ENCODE measurements around the gene ABLIM1. TPM values are rescaled to one million over a fixed set of nuclear protein-coding genes. Genes with fewer than 3 reads are reported as not detected.

Gene ABLIM1
- total and polyA plus RNA-seq, 2 experiments from 2014 or later, result 21.9 to 45.1 TPM

DNA sequence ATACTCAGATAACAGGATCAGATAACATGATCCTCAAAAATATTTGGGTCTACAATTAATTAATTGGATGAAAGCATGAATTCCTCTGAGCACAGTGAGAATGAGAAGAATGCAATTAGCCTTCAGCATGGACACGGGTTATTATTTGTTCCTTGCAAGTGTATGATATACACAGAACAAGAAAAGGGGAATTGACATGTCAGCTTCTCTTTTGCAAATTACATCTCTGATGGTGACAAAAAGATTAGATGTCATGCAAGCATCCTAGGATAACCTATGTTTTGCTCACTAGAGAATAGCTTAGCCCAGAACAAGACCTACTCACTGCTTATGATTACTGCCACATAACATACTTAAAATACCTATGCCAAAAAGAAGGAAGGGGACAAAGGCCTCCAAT lies 120.3 kb downstream of the ABLIM1 start (continued):
- TF ChIP-seq, protein P1, sequence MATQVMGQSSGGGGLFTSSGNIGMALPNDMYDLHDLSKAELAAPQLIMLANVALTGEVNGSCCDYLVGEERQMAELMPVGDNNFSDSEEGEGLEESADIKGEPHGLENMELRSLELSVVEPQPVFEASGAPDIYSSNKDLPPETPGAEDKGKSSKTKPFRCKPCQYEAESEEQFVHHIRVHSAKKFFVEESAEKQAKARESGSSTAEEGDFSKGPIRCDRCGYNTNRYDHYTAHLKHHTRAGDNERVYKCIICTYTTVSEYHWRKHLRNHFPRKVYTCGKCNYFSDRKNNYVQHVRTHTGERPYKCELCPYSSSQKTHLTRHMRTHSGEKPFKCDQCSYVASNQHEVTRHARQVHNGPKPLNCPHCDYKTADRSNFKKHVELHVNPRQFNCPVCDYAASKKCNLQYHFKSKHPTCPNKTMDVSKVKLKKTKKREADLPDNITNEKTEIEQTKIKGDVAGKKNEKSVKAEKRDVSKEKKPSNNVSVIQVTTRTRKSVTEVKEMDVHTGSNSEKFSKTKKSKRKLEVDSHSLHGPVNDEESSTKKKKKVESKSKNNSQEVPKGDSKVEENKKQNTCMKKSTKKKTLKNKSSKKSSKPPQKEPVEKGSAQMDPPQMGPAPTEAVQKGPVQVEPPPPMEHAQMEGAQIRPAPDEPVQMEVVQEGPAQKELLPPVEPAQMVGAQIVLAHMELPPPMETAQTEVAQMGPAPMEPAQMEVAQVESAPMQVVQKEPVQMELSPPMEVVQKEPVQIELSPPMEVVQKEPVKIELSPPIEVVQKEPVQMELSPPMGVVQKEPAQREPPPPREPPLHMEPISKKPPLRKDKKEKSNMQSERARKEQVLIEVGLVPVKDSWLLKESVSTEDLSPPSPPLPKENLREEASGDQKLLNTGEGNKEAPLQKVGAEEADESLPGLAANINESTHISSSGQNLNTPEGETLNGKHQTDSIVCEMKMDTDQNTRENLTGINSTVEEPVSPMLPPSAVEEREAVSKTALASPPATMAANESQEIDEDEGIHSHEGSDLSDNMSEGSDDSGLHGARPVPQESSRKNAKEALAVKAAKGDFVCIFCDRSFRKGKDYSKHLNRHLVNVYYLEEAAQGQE (IDR thresholded peaks at IDR 0.05; ENCODE audit: unreplicated experiment), result no peak
- TF ChIP-seq, protein P2, sequence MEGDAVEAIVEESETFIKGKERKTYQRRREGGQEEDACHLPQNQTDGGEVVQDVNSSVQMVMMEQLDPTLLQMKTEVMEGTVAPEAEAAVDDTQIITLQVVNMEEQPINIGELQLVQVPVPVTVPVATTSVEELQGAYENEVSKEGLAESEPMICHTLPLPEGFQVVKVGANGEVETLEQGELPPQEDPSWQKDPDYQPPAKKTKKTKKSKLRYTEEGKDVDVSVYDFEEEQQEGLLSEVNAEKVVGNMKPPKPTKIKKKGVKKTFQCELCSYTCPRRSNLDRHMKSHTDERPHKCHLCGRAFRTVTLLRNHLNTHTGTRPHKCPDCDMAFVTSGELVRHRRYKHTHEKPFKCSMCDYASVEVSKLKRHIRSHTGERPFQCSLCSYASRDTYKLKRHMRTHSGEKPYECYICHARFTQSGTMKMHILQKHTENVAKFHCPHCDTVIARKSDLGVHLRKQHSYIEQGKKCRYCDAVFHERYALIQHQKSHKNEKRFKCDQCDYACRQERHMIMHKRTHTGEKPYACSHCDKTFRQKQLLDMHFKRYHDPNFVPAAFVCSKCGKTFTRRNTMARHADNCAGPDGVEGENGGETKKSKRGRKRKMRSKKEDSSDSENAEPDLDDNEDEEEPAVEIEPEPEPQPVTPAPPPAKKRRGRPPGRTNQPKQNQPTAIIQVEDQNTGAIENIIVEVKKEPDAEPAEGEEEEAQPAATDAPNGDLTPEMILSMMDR (conservative IDR thresholded peaks at IDR 0.05; ENCODE audit: low read depth in 2 of 2), result no peak
- TF ChIP-seq ZNF331 (CRISPR knock-in tag; IDR thresholded peaks at IDR 0.05; ENCODE audit: low read depth), result no peak
- TF ChIP-seq, protein P3, sequence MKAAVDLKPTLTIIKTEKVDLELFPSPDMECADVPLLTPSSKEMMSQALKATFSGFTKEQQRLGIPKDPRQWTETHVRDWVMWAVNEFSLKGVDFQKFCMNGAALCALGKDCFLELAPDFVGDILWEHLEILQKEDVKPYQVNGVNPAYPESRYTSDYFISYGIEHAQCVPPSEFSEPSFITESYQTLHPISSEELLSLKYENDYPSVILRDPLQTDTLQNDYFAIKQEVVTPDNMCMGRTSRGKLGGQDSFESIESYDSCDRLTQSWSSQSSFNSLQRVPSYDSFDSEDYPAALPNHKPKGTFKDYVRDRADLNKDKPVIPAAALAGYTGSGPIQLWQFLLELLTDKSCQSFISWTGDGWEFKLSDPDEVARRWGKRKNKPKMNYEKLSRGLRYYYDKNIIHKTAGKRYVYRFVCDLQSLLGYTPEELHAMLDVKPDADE (IDR thresholded peaks at IDR 0.05), result no peak

DNA sequence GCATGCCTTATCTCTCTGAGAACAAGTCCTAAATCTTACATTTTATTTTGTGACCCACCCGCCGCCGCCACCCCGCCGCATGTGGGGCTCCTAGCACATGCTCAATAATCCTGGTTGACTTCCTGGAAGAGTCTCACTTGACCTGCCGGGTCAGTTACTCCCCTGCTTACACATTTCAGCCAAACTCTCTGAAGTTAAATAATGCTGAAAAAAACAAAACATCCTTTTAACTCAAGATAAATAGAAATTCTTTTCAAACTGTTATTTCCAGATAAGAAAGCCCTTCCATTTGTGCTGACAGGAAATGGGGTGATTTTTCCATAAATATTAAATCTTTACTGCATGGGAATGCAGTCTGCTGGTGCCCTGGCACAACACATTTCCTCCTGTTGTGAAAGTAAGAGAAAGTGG lies 123.5 kb downstream of the ABLIM1 start:
- H3K36me3 Mint-ChIP-seq (ENCODE audit: low read depth), result peaks cover 2% of the 10 kb centered on the region; the same call in 2 of the 3 replicates
- no peaks in the 10 kb centered on the region; the same call in 1 of the 2 replicates for H3K9me2 ChIP-seq (ENCODE audit: insufficient read depth)
- no peaks in the 10 kb centered on the region for H3K79me2 ChIP-seq (replicated peaks; ENCODE audit: insufficient read depth)
- no peaks in the 10 kb centered on the region for H3F3A ChIP-seq (replicated peaks; ENCODE audit: low read depth)
- no peak overlapping the region for H2AFZ ChIP-seq
- no peak overlapping the region for H3K4me3 ChIP-seq
- peaks cover 8% of the 10 kb centered on the region; the same call in 2 of the 3 replicates for H3K9me3 Mint-ChIP-seq
- peaks cover 24% of the 10 kb centered on the region for H3K4me1 Mint-ChIP-seq
- peaks cover 10% of the 10 kb centered on the region; the same call in 1 of the 2 replicates for H3K27me3 ChIP-seq (ENCODE audit: insufficient read depth)
- no peak for TF ChIP-seq EZH2phosphoT487 (IDR thresholded peaks at IDR 0.05; ENCODE audit: unreplicated experiment)
- no peaks in the 10 kb centered on the region for H3K36me3 ChIP-seq (ENCODE audit: insufficient read depth)
- no peak overlapping the region for H3K27ac ChIP-seq (ENCODE audit: low read depth)
- H3K4me1 ChIP-seq (ENCODE audit: insufficient read depth), result peaks cover 25% of the 10 kb centered on the region
- H3K27me3 Mint-ChIP-seq (ENCODE audit: insufficient read depth, low read depth, poor library complexity), result peaks cover 10% of the 10 kb centered on the region
- no peak for ATAC-seq
- DNase-seq (ENCODE audit: low spot score), result no peak
- H4K20me1 ChIP-seq (replicated peaks; ENCODE audit: insufficient read depth), result no peaks in the 10 kb centered on the region
- H3K27ac Mint-ChIP-seq, result no peak overlapping the region
- no peak overlapping the region for H3K4me2 ChIP-seq
- H3K4me3 Mint-ChIP-seq, result no peak overlapping the region

DNA sequence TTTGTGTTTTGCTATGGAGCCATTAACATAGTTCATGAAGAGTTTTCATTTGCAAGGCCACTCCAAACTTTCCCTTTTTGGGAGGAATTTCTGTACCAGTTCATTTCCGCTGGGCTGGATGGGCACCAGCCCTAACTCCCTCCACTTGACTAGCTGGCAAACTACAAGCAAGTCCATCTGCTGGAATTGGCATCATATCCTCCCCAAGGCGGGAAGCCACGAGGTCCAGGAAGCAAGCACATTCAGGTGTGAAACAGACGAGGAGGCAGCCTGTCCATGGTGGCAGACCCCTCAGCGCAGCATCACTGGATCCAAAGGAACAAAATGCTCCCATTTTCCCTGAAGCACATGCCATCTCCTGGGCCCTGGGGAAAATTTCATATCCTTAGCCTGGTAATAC lies 125.8 kb downstream of the ABLIM1 start:
- no peak overlapping the region for H3K4me3 ChIP-seq
- Mint-ChIP-seq H3K36me3 (ENCODE audit: low read depth) (peaks cover 2% of the 10 kb centered on the region; the same call in 2 of the 3 replicates), H3K4me1 (peaks cover 4% of the 10 kb centered on the region), H3K27me3 (ENCODE audit: insufficient read depth, low read depth, poor library complexity) (no peaks in the 10 kb centered on the region), H3K4me3 (no peak overlapping the region), H3K27ac (no peak overlapping the region), H3K9me3 (peaks cover 8% of the 10 kb centered on the region; the same call in 2 of the 3 replicates)
- ATAC-seq (no peak), DNase-seq (ENCODE audit: low spot score) (no peak)
- H3K79me2 ChIP-seq (replicated peaks; ENCODE audit: insufficient read depth), result no peaks in the 10 kb centered on the region
- H3K4me1 ChIP-seq (ENCODE audit: insufficient read depth), result peaks cover 3% of the 10 kb centered on the region; the same call in 1 of the 2 replicates
- no peak overlapping the region for H2AFZ ChIP-seq
- H3K4me2 ChIP-seq, result no peak overlapping the region
- no peaks in the 10 kb centered on the region for H3K27me3 ChIP-seq (ENCODE audit: insufficient read depth)
- no peaks in the 10 kb centered on the region for H3F3A ChIP-seq (replicated peaks; ENCODE audit: low read depth)
- no peaks in the 10 kb centered on the region for H4K20me1 ChIP-seq (replicated peaks; ENCODE audit: insufficient read depth)
- H3K9me2 ChIP-seq (ENCODE audit: insufficient read depth), result no peaks in the 10 kb centered on the region
- no peak overlapping the region for H3K27ac ChIP-seq (ENCODE audit: low read depth)
- no peaks in the 10 kb centered on the region for H3K36me3 ChIP-seq (ENCODE audit: insufficient read depth)
- TF ChIP-seq CREB1 (CRISPR knock-in tag; IDR thresholded peaks at IDR 0.05; ENCODE audit: low read depth) (no peak), STAT1 (IDR thresholded peaks at IDR 0.05; ENCODE audit: unreplicated experiment) (no peak), ZNF114 (CRISPR knock-in tag; IDR thresholded peaks at IDR 0.05) (no peak)
- TF ChIP-seq, protein P1 (IDR thresholded peaks at IDR 0.05; ENCODE audit: unreplicated experiment), result no peak
